ENCODE measurements around the gene HNRNPUL2.

Gene HNRNPUL2

GRCh38 chr11:62727872-62728170 is 564 bp upstream of the HNRNPUL2 start:
- peak; percentile 50 to 67 for DNase-seq (ENCODE audit: low read depth in 1 of 2, low spot score in 1 of 2)

- no peak for DNase-seq (ENCODE audit: low read depth in 1 of 2, low spot score in 1 of 2)
These were observed 417 bp downstream of the HNRNPUL2 start for GRCh38 chr11:62726915-62727164.

- no peak for DNase-seq (ENCODE audit: low read depth in 1 of 2, low spot score in 1 of 2)
These were observed 922 bp downstream of the HNRNPUL2 start for GRCh38 chr11:62726156-62726914.

GRCh38 chr11:62725646-62726045 is 1.6 kb downstream of the HNRNPUL2 start:
- DNase-seq (ENCODE audit: low read depth in 1 of 2, low spot score in 1 of 2), result no peak

- no peak for DNase-seq (ENCODE audit: low read depth in 1 of 2, low spot score in 1 of 2)
These were observed 3.1 kb downstream of the HNRNPUL2 start for GRCh38 chr11:62724171-62724570.

- no peak for DNase-seq (ENCODE audit: low read depth in 1 of 2, low spot score in 1 of 2)
These were observed 5.3 kb downstream of the HNRNPUL2 start for GRCh38 chr11:62721994-62722393.

GRCh38 chr11:62719302-62719978 is 7.8 kb downstream of the HNRNPUL2 start:
- DNase-seq (ENCODE audit: low read depth in 1 of 2, low spot score in 1 of 2), result no peak

GRCh38 chr11:62716816-62717215 is 10.4 kb downstream of the HNRNPUL2 start:
- DNase-seq (ENCODE audit: low read depth in 1 of 2, low spot score in 1 of 2), result no peak

- no peak for DNase-seq (ENCODE audit: low read depth in 1 of 2, low spot score in 1 of 2)
These were observed 11.1 kb downstream of the HNRNPUL2 start for GRCh38 chr11:62716206-62716605.

- DNase-seq (ENCODE audit: low read depth in 1 of 2, low spot score in 1 of 2), result no peak
These were observed 11.8 kb downstream of the HNRNPUL2 start for GRCh38 chr11:62715150-62716130.

- no peak for DNase-seq (ENCODE audit: low read depth in 1 of 2, low spot score in 1 of 2)
These were observed 13.9 kb downstream of the HNRNPUL2 start for GRCh38 chr11:62713343-62713742.

- no peak for DNase-seq (ENCODE audit: low read depth in 1 of 2, low spot score in 1 of 2)
These were observed 14.4 kb downstream of the HNRNPUL2 start for GRCh38 chr11:62712861-62713260.

GRCh38 chr11:62712276-62712812 is 14.9 kb downstream of the HNRNPUL2 start:
- no peak for DNase-seq (ENCODE audit: low read depth in 1 of 2, low spot score in 1 of 2)

GRCh38 chr11:62710001-62710345 is 17.3 kb downstream of the HNRNPUL2 start:
- no peak for DNase-seq (ENCODE audit: low read depth in 1 of 2, low spot score in 1 of 2)

- DNase-seq (ENCODE audit: low read depth in 1 of 2, low spot score in 1 of 2), result peak; percentile 92
These were observed 17.8 kb downstream of the HNRNPUL2 start for GRCh38 chr11:62709247-62710000.

GRCh38 chr11:62708793-62709192 is 18.5 kb downstream of the HNRNPUL2 start:
- peak in 1 of 2 donors; percentile 18 for DNase-seq (ENCODE audit: low read depth in 1 of 2, low spot score in 1 of 2)

- DNase-seq (ENCODE audit: low read depth in 1 of 2, low spot score in 1 of 2), result no peak
These were observed 18.9 kb downstream of the HNRNPUL2 start for GRCh38 chr11:62708392-62708791.

- no peak for DNase-seq (ENCODE audit: low read depth in 1 of 2, low spot score in 1 of 2)
These were observed 19.9 kb downstream of the HNRNPUL2 start, which contains the start of the genes BSCL2 and GNG3 for GRCh38 chr11:62707277-62707861. Gene BSCL2 (minus strand): TSS chr11:62707424. CDS start chr11:62707195, 229 bp downstream. Gene GNG3 (plus strand): TSS chr11:62707676. CDS start chr11:62708296, 620 bp downstream.

- no peak for DNase-seq (ENCODE audit: low read depth in 1 of 2, low spot score in 1 of 2)
These were observed 20.4 kb downstream of the HNRNPUL2 start for GRCh38 chr11:62706850-62707247.

Data from activated T-helper 1 cell treated with anti-CD3 and anti-CD28 coated beads, Interleukin-2, amount 50 U/mL, for 16 hours (primary cell).